ENCODE data around the gene LDLRAP1. TPM values are rescaled to one million over a fixed set of nuclear protein-coding genes. Genes with fewer than 3 reads are reported as not detected.

Gene LDLRAP1
- total and polyA plus RNA-seq, 2 donors (not counting 3 experiments of a cell fraction or from before 2014, with no cell fraction given) = 23.1 to 24.7 TPM

- H3K27ac ChIP-seq (ENCODE audit: insufficient read depth, low read depth, low read length) = no peak overlapping the region
- H3K79me2 ChIP-seq (ENCODE audit: control insufficient read depth, insufficient read depth, low read length) = no peaks in the 10 kb centered on the region
- no peaks in the 10 kb centered on the region for H3K27me3 ChIP-seq (ENCODE audit: control insufficient read depth in 2 of 2, insufficient read depth in 2 of 2, low read length in 2 of 2)
- H4K20me1 ChIP-seq (replicated peaks; ENCODE audit: control insufficient read depth, extremely low read depth, insufficient read depth, low read length) = no peaks in the 10 kb centered on the region
- BruUV-seq (replicated peaks) = no TSS peak
- H3K9me3 ChIP-seq (replicated peaks; ENCODE audit: control insufficient read depth, insufficient read depth, low read length) = no peaks in the 10 kb centered on the region
- H2AFZ ChIP-seq (ENCODE audit: low read depth, low read length) = no peak overlapping the region
- TF ChIP-seq POLR2AphosphoS5 (IDR thresholded peaks at IDR 0.05; ENCODE audit: insufficient read depth, low read depth, low read length) (no peak), JUN (IDR thresholded peaks at IDR 0.05; ENCODE audit: borderline replicate concordance, insufficient read depth, insufficient read length, low read depth) (no peak), MYC (IDR thresholded peaks at IDR 0.05; ENCODE audit: low read depth, low read length) (no peak), MAX (IDR thresholded peaks at IDR 0.05; ENCODE audit: insufficient read depth, insufficient read length) (no peak), POLR2A (IDR thresholded peaks at IDR 0.05; ENCODE audit: low read depth, low read length) (no peak), FOS (IDR thresholded peaks at IDR 0.05; ENCODE audit: borderline replicate concordance, insufficient read depth, low read length) (no peak), EZH2 (IDR thresholded peaks at IDR 0.05; ENCODE audit: borderline replicate concordance, low read depth, low read length, severe bottlenecking) (no peak), CTCF (IDR thresholded peaks at IDR 0.05; ENCODE audit: extremely low read depth in 1 of 2, insufficient read depth in 1 of 2, low read depth in 1 of 2, low read length in 2 of 2) (no peak)
- H3K4me2 ChIP-seq (ENCODE audit: insufficient read depth, low read length) = no peak overlapping the region
- dilution Hi-C loops (cut with MboI; ENCODE audit: extremely low pct_ligation_motif_present, low sequenced_read_pairs) = no loop called here
- DNase-seq (ENCODE audit: low read depth, low spot score) = no peak
- intact Hi-C loops (cut with micrococcal nuclease) = no loop called here
- H3K9ac ChIP-seq (replicated peaks; ENCODE audit: extremely low read depth, insufficient read depth, low read length) = no peak overlapping the region
- no peak overlapping the region for H3K4me3 ChIP-seq (replicated peaks in 1 of 3; ENCODE audit: insufficient read depth in 1 of 3, low read depth in 1 of 3, low read length in 3 of 3)
- CTCF ChIA-PET = interaction anchor here (1.8 kb wide), 1 partner anchor 10 kb away, joined by 11 read pairs; no protein-coding TSS in a partner anchor
- POLR2A ChIA-PET = interaction anchor here (0.6 kb wide), 1 partner anchor 99 kb away, joined by 3 read pairs; no protein-coding TSS in a partner anchor
- no peak for FAIRE-seq
- H3K36me3 ChIP-seq (ENCODE audit: control insufficient read depth in 2 of 2, extremely low read depth in 1 of 2, insufficient read depth in 2 of 2, low read length in 2 of 2) = peaks cover 0 to 7% of the 10 kb centered on the region in 2 experiments
- peaks cover 36% of the 10 kb centered on the region for H3K4me1 ChIP-seq (ENCODE audit: control insufficient read depth, extremely low read depth, insufficient read depth, low read length)
- no peaks in the 10 kb centered on the region for H3K9me1 ChIP-seq (replicated peaks; ENCODE audit: control insufficient read depth, extremely low read depth, insufficient read depth, low read length)
Measured at GRCh38 chr1:25562101-25562927, 18.9 kb downstream of the LDLRAP1 start.

Data from endothelial cell of umbilical vein (primary cell).